ENCODE measurements around the gene SPTBN1.

The SPTBN1 gene

DNA sequence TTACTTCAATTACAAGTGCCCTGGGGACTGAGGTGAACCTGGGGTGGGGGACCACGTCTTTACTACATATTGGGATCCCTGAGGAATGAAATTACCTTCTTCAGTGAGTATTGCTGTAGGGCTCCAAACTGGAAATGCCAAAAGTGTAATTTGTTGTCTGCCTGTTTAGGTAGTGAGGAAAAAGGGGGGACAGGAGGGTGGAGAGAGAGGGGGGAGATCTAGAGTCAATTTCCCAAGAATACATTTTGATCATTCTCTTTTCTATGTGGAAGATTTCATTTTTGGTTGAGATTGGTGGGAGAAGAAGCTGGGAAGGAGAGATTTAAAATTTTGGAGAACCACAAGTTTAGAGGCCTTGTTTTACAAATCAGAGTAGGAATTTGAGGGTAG is 101.1 kb downstream of the SPTBN1 start:
- Histone ChIP-seq H3K4me3 (ENCODE audit: low read depth, low read length) (peak overlapping the region; percentile 88), H3K27ac (peak overlapping the region; percentile 84), H3K27me3 (replicated peaks) (no peaks in the 10 kb centered on the region), H3K36me3 (replicated peaks) (peaks cover 5% of the 10 kb centered on the region)
- TF ChIP-seq, protein P1, sequence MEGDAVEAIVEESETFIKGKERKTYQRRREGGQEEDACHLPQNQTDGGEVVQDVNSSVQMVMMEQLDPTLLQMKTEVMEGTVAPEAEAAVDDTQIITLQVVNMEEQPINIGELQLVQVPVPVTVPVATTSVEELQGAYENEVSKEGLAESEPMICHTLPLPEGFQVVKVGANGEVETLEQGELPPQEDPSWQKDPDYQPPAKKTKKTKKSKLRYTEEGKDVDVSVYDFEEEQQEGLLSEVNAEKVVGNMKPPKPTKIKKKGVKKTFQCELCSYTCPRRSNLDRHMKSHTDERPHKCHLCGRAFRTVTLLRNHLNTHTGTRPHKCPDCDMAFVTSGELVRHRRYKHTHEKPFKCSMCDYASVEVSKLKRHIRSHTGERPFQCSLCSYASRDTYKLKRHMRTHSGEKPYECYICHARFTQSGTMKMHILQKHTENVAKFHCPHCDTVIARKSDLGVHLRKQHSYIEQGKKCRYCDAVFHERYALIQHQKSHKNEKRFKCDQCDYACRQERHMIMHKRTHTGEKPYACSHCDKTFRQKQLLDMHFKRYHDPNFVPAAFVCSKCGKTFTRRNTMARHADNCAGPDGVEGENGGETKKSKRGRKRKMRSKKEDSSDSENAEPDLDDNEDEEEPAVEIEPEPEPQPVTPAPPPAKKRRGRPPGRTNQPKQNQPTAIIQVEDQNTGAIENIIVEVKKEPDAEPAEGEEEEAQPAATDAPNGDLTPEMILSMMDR (IDR thresholded peaks at IDR 0.05; ENCODE audit: low read depth, low read length, missing control alignments): no peak
- DNase-seq: no peak
- in situ Hi-C loops (cut with HindIII; ENCODE audit: low pct_ligation_motif_present, low sequenced_read_pairs): no loop called here

DNA sequence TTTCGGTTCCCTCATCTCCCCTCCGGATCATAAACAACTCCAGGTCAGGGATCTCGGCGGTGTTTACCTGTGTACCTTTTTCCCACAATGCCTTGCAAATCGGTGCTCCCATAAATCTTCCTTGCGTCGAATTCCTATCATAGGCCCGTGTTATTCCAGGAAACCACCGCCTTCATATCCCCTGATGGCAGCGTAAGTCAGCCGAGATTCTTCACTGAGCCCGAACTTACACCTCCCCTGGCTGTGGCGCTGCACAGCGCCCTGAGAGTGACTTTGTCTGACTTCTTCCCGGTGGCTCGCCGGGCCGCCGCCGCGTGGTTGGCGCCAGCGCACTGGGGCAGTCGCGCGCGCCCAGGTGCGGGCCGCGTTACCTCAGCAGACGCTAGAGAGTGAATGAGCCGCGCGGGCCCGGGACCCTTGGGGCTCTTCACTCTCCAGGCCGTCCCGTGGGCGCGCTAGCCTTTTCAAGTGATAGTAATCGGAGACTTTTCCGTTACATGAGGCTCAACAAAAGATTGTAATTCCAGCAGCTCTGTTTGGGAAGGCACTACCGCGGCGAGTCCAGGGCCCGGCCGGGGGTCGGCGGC is 101.6 kb downstream of the SPTBN1 start:
- TF ChIP-seq, protein P1 (IDR thresholded peaks at IDR 0.05; ENCODE audit: low read depth, low read length, missing control alignments): peak; percentile 22
- in situ Hi-C loops (cut with HindIII; ENCODE audit: low pct_ligation_motif_present, low sequenced_read_pairs): no loop called here
- peaks cover 5% of the 10 kb centered on the region for H3K36me3 ChIP-seq (replicated peaks)
- DNase-seq: no peak
- peak overlapping the region; percentile 88 for H3K4me3 ChIP-seq (ENCODE audit: low read depth, low read length)
- H3K27ac ChIP-seq: peak overlapping the region; percentile 84
- no peaks in the 10 kb centered on the region for H3K27me3 ChIP-seq (replicated peaks)

DNA sequence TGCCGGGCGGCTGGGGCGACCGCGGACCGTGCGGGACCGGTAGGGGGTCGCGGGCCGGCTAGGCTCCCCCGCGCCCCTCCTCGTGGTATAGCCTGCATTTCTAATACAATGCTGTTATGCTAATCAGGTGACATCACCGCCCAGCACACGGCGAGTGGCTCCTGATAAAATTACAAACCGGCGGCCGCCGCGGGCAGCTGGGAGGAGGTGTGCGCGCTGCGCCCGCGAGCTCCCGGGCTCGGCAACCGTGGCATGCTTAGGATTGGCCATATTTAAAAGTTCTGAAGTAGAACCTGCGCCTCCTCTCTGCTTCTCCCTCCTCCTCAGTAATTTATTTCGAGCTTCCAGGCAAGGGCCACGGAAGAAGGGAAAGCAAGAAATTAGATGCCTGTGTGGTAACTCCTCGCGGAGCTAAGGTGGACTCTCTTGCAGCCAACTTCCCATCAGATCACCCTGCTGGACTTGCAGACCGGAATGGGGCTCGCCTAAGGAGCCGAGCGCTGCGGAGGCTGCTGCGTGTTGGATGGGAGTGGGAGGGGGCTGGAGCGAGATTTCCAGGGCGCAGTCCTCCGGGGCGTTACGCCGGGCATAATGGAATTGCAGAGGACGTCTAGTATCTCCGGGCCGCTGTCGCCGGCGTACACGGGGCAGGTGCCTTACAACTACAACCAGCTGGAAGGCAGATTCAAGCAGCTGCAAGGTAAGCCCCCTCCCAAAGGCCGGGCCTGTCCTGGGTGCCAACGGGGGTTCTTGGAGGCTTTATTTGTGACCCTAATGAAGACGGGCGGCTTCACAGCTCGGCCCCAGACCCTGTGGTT is 102.3 kb downstream of the SPTBN1 start:
- H3K27me3 ChIP-seq (replicated peaks): no peaks in the 10 kb centered on the region
- TF ChIP-seq, protein P1 (IDR thresholded peaks at IDR 0.05; ENCODE audit: low read depth, low read length, missing control alignments): no peak
- H3K36me3 ChIP-seq (replicated peaks): peaks cover 5% of the 10 kb centered on the region
- peak overlapping the region; percentile 88 for H3K4me3 ChIP-seq (ENCODE audit: low read depth, low read length)
- in situ Hi-C loops (cut with HindIII; ENCODE audit: low pct_ligation_motif_present, low sequenced_read_pairs): no loop called here
- peak; percentile 76 for DNase-seq
- peak overlapping the region; percentile 84 for H3K27ac ChIP-seq

DNA sequence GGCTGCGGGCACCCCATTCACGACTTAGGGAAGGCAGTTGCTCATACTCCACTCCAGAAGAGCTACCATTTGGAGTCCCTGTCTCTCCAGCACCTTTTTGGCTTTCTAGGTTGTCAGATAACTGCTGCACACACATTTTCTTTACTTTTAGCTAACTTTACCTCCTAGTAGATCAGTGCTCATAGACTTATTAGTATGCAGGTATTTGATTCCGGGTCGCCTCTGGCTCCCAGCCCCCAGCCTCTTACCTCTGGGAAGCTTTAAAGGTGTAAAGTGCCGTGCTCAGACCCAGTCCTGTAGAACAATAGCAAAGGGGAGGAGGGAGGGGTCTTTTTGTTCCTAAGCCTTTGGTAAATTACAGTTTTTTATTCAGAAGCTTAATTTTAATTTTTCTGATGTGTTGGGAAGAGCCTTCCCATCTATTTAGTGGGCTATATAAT is 102.9 kb downstream of the SPTBN1 start:
- H3K4me3 ChIP-seq (ENCODE audit: low read depth, low read length): peak overlapping the region; percentile 88
- peak overlapping the region; percentile 84 for H3K27ac ChIP-seq
- peaks cover 5% of the 10 kb centered on the region for H3K36me3 ChIP-seq (replicated peaks)
- in situ Hi-C loops (cut with HindIII; ENCODE audit: low pct_ligation_motif_present, low sequenced_read_pairs): no loop called here
- no peaks in the 10 kb centered on the region for H3K27me3 ChIP-seq (replicated peaks)
- DNase-seq: no peak
- TF ChIP-seq, protein P1 (IDR thresholded peaks at IDR 0.05; ENCODE audit: low read depth, low read length, missing control alignments): no peak

DNA sequence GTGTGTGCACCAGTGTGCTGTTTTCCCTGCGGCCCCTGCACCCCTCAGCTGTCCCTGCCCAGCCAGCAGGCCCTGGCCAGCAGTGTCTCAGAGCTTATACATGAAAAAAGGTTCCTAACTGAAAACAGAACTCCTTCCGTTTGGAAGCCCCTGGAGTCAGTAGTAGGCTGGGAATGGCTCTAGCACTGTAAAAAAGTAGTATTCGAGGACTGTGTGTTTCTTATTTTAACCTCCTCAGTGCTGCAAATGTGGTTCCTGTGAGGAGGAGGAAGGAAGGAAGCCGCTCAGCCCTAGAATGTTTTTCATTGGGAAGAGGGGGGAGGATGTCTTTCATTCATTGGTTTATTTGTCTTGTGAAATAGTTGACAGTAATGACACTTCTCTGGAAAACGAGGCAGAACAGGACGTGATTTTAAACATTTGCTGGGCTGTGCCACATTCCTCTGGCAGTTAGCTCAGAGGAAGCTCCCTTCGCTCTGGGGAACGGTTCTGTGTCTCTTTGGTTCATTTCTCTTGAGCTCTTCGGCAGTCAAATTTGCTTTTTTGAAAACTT is 103.5 kb downstream of the SPTBN1 start:
- Histone ChIP-seq H3K27me3 (replicated peaks) (no peaks in the 10 kb centered on the region), H3K36me3 (replicated peaks) (peaks cover 5% of the 10 kb centered on the region), H3K27ac (peak overlapping the region; percentile 84), H3K4me3 (ENCODE audit: low read depth, low read length) (peak overlapping the region; percentile 88)
- in situ Hi-C loops (cut with HindIII; ENCODE audit: low pct_ligation_motif_present, low sequenced_read_pairs): no loop called here
- DNase-seq: peak; percentile 69
- TF ChIP-seq, protein P1 (IDR thresholded peaks at IDR 0.05; ENCODE audit: low read depth, low read length, missing control alignments): no peak
